H1 (cell line): ENCODE results near the gene SAA2.
"Not testable (repeated sequence)": the region's sequence is repeated elsewhere in the genome, so short reads cannot be mapped to it uniquely, and the experiment has no call there.

Experiments used
- BACH1 ChIP-seq: IDR thresholded peaks from 2 replicates; pipeline ENCODE4 v1.6.1; 2012; ENCODE audit warnings: low read length, improper control_type of control experiment
- CTCF ChIP-seq, 3 experiments: IDR thresholded peaks; 1 replicate in 2 of 3; 2 replicates in 1 of 3; pipeline versions ENCODE4 v1.5.1 to v1.6.1; 2011; ENCODE audit warnings: low read length in 3 of 3, mild to moderate bottlenecking in 3 of 3, inconsistent platforms in 2 of 3, low read depth in 1 of 3, moderate library complexity in 1 of 3; ENCODE audit not compliant: insufficient read depth in 1 of 3; ENCODE audit errors: control extremely low read depth in 1 of 3
- EP300 ChIP-seq, 2 experiments: IDR thresholded peaks; 1 replicate in 1 of 2; 2 replicates in 1 of 2; pipeline ENCODE4 v1.6.1; 2011 to 2012; ENCODE audit warnings: low read depth in 2 of 2, low read length in 2 of 2, mild to moderate bottlenecking in 2 of 2, borderline replicate concordance in 1 of 2, inconsistent platforms in 1 of 2, moderate library complexity in 1 of 2
- EZH2 ChIP-seq: fragments of 200-600 bp; sonication (generic); IDR thresholded peaks from 2 replicates; pipeline ENCODE4 v1.7.1; 2012; ENCODE audit warnings: low read depth, mild to moderate bottlenecking, moderate library complexity, low read length, inconsistent platforms; ENCODE audit not compliant: severe bottlenecking
- FOSL1 ChIP-seq: IDR thresholded peaks from 2 replicates; pipeline ENCODE4 v1.6.1; 2011; ENCODE audit warnings: mild to moderate bottlenecking, low read depth, low read length, moderate library complexity; ENCODE audit not compliant: insufficient read depth
- MAX ChIP-seq: IDR thresholded peaks from 2 replicates; pipeline ENCODE4 v1.6.1; 2012; ENCODE audit warnings: inconsistent platforms
- POLR2A ChIP-seq, 2 experiments: IDR thresholded peaks; 1 replicate in 1 of 2; 2 replicates in 1 of 2; pipeline ENCODE4 v1.6.1; 2011; ENCODE audit warnings: low read depth in 2 of 2, low read length in 2 of 2, mild to moderate bottlenecking in 2 of 2; ENCODE audit errors: control extremely low read depth in 1 of 2
- SIN3A ChIP-seq, 2 experiments: IDR thresholded peaks in 1 of 2; conservative IDR thresholded peaks in 1 of 2; 2 replicates each; pipeline ENCODE4 v1.6.1; 2011 to 2012; ENCODE audit warnings: low read length in 2 of 2, improper control_type of control experiment in 1 of 2, low read depth in 1 of 2, mild to moderate bottlenecking in 1 of 2
- USF2 ChIP-seq: IDR thresholded peaks from 2 replicates; pipeline ENCODE4 v1.6.1; 2011; ENCODE audit warnings: low read length, improper control_type of control experiment
- ZNF274 ChIP-seq: IDR thresholded peaks from 2 replicates; pipeline ENCODE4 v1.7.0; 2012; ENCODE audit warnings: low read length, borderline replicate concordance; ENCODE audit errors: extremely low read depth

GRCh38 chr11:18247191-18247581 lies 1.3 kb downstream of the SAA2 start:
- TF ChIP-seq POLR2A (IDR thresholded peaks at IDR 0.05; ENCODE audit: control extremely low read depth in 1 of 2, low read depth in 2 of 2, low read length in 2 of 2); BACH1; EZH2; CTCF (IDR thresholded peaks at IDR 0.05; ENCODE audit: control extremely low read depth in 1 of 3, insufficient read depth in 1 of 3, low read depth in 1 of 3, low read length in 3 of 3); SIN3A (conservative IDR thresholded peaks at IDR 0.05 in 1 of 2, IDR thresholded peaks at IDR 0.05 in 1 of 2; ENCODE audit: low read depth in 1 of 2, low read length in 2 of 2); EP300 (IDR thresholded peaks at IDR 0.05; ENCODE audit: borderline replicate concordance in 1 of 2, low read depth in 2 of 2, low read length in 2 of 2); FOSL1; ZNF274; USF2; MAX: not testable (repeated sequence)
